Heart left ventricle (tissue), 16 donors: ENCODE results near the gene NTRK3. TPM values are rescaled to one million over a fixed set of nuclear protein-coding genes. Genes with fewer than 3 reads are reported as not detected.
A peak's percentile ranks its signal among the peaks of the same experiment; 100 is the strongest.

Experiments
- ATAC-seq, 4 donors: fragments of 200-7000 bp; cut with Tn5 transposase; one replicate each; pipeline ENCODE4 v1.9.1; 2020 to 2022; ENCODE audit warnings: moderate library complexity in 4 of 4, mild to moderate bottlenecking in 3 of 4, moderate number of reproducible peaks in 1 of 4
- DNase-seq, 5 donors: peaks; one replicate each; pipeline ENCODE4 v3.0.0-alpha.2; 2020
- H3K27ac ChIP-seq, 12 donors: fragments of 200-600 bp; sonication (generic) in 4 of 12; one replicate each; pipeline versions ENCODE4 v1.5.0 to v1.8.0; 2016 to 2022; ENCODE audit warnings: mild to moderate bottlenecking in 2 of 12
- H3K27me3 ChIP-seq, 9 donors: fragments of 200-600 bp; sonication (generic) in 2 of 9; one replicate each; pipeline versions ENCODE4 v1.5.1 to v1.8.0; 2016 to 2022; ENCODE audit warnings: mild to moderate bottlenecking in 3 of 9
- H3K36me3 ChIP-seq, 9 donors: fragments of 200-600 bp; sonication (generic) in 2 of 9; one replicate each; pipeline versions ENCODE4 v1.5.0 to v1.8.0; 2018 to 2022; ENCODE audit warnings: mild to moderate bottlenecking in 2 of 9
- H3K4me1 ChIP-seq, 12 donors: fragments of 200-600 bp; sonication (generic) in 4 of 12; one replicate each; pipeline versions ENCODE4 v1.5.0 to v1.8.0; 2016 to 2022; ENCODE audit warnings: mild to moderate bottlenecking in 3 of 12
- H3K4me3 ChIP-seq, 12 donors: fragments of 200-600 bp; sonication (generic) in 4 of 12; one replicate each; pipeline versions ENCODE4 v1.5.0 to v1.8.0; 2017 to 2022; ENCODE audit warnings: mild to moderate bottlenecking in 9 of 12, moderate library complexity in 4 of 12
- H3K9me3 ChIP-seq, 12 donors: fragments of 200-600 bp; sonication (generic) in 4 of 12; one replicate each; pipeline versions ENCODE4 v1.5.0 to v1.8.0; 2016 to 2022; ENCODE audit warnings: mild to moderate bottlenecking in 1 of 12
- POLR2A ChIP-seq, 2 donors: fragments of 450-650 bp; IDR thresholded peaks; one replicate each; pipeline ENCODE4 v1.6.1; 2017; ENCODE audit warnings: antibody characterized with exemption in 2 of 2, mild to moderate bottlenecking in 2 of 2, moderate library complexity in 2 of 2
- WGBS, 4 donors: extraction: QIAGEN DNeasy Blood & Tissue Kit in 2 of 4; methylation state at CpG; one replicate each; pipeline versions ENCODE4 v1.1.5 to v1.1.7; 2013 to 2018; 5-methylcytosine and 5-hydroxymethylcytosine counted together
- intact Hi-C, 10 donors: fragments of 100-400 bp; cut with DNase I; formaldehyde crosslinking; loops; one replicate each; pipeline versions ENCODE4 v1.11.1 to v1.14.2; 2022
- polyA plus RNA-seq, 2 donors: library from polyadenylated mRNA; stranded (reverse); fragments of 200-250 nt; gene quantifications; one replicate each; pipeline ENCODE4 v1.2.3, GENCODE V29; 2013
- total RNA-seq, 9 donors: library from RNA; depleted of rRNA in 2 of 9; stranded (reverse); fragments of >200 nt in 2 of 9; fragmentation: NEBNext Ultra II Directional in 3 of 9; extraction: Animal tissue kit (Norgen Biotek cat#: 25700) in 3 of 9; gene quantifications; one replicate each; pipeline versions ENCODE4 v1.1.0 to v1.2.4, GENCODE V29; 2016 to 2023
- TF ChIP-seq, protein P1 (sequence below), 12 donors: fragments of 200-600 bp; sonication (generic) in 4 of 12; IDR thresholded peaks; one replicate each; pipeline versions ENCODE4 v1.5.0 to v1.8.0; 2018 to 2022; ENCODE audit warnings: antibody characterized with exemption in 12 of 12, mild to moderate bottlenecking in 5 of 12
- donor health status: ischemic (EF 13 %, LVEDD 7.1; RV severe dilation, severe dysfunction).
- donor health status: healthy with polysubstance abuse.
- donor health status: DM: no; HTN: yes; CAD: no.
- donor health status: DM: no; HTN: no; CAD: no.
- donor health status: ischemic (EF 25% LVEDD 6.9; RV normal size, moderate dysfunction).
- donor health status: ischemic (EF 25% LVEDD 5.7; RV mildly dilated, moderate dysfunction).
- donor health status: healthy.
- donor health status: DM: yes; HTN: yes; CAD: no.
- donor health status: ischemic (EF 35%, LVEDD 5.7; RV mildly dilated, moderate dysfunction).
- donor health status: nonischemic (EF 11% LVEDD 7.7; RV severe dilation, severe dysfunction).
- donor health status: DM: yes; HTN: yes; CAD: no.
- donor health status: PGD.
- donor health status: ischemic (EF 29% LVEDD 5.4; RV normal size, mild dysfunction).
- donor health status: nonischemic (EF 23%, LVEDD 6.1; RV moderate dilation, normal function).

NTRK3 gene
- total and polyA plus RNA-seq, 11 donors = 0.53 to 6.8 (median 2.0) TPM

DNA sequence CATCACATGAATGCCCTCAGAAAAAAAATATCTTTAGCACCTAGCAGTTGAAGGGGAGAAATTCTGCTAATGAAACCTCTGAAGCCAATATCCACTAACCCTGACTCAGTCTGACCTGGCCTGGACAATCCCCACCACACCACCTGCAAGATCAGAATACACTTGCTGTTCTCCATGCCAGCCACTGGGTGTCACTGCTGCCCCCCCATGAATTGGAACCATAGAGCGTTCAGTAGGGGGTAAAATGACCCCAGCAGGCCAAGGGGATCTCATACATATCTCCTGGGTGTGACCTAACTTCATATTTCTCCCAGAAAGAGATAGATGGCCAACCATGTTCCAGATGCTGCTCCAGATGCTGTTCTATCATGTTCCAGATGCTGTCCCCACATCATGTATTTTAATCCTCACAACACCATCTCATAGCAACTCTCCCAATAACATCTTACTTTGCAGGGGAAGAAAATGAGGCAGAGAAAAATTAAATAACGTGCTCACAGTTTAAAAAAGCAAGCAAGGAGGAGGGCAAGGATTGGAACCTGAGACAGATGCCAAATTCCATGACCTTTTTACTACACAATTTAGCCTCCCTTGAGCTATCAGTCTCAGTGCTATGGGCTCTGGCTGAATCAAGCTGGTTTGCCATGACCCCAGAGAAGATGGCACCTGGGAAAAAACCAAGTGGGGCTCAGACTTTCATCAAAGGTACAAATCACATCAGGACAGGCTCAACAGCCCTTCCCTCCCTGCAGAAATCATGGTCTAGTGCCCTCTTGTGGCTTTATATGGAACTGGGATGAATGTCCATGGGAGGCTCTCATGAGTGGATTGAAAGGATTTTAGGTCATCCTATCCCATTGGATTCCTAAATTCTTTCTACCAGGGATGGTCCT is 12.4 kb downstream of the NTRK3 start:
- Histone ChIP-seq H3K27ac (no peak overlapping the region), H3K4me3 (no peak overlapping the region), H3K4me1 (peaks cover 0 to 21% (median 4%) of the 10 kb centered on the region in 12 donors), H3K36me3 (no peaks in the 10 kb centered on the region), H3K27me3 (no peaks in the 10 kb centered on the region), H3K9me3 (no peaks in the 10 kb centered on the region)
- WGBS, 4 donors = 35 to 49% (median 38%) methylated on average over 2 of the region's 2 CpGs
- TF ChIP-seq, protein P1, sequence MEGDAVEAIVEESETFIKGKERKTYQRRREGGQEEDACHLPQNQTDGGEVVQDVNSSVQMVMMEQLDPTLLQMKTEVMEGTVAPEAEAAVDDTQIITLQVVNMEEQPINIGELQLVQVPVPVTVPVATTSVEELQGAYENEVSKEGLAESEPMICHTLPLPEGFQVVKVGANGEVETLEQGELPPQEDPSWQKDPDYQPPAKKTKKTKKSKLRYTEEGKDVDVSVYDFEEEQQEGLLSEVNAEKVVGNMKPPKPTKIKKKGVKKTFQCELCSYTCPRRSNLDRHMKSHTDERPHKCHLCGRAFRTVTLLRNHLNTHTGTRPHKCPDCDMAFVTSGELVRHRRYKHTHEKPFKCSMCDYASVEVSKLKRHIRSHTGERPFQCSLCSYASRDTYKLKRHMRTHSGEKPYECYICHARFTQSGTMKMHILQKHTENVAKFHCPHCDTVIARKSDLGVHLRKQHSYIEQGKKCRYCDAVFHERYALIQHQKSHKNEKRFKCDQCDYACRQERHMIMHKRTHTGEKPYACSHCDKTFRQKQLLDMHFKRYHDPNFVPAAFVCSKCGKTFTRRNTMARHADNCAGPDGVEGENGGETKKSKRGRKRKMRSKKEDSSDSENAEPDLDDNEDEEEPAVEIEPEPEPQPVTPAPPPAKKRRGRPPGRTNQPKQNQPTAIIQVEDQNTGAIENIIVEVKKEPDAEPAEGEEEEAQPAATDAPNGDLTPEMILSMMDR (IDR thresholded peaks at IDR 0.05) = peak; percentile 6 to 61 (median 42)
- no peak for TF ChIP-seq POLR2A (IDR thresholded peaks at IDR 0.05)
- ATAC-seq (no peak), DNase-seq (no peak)
- intact Hi-C loops = loop anchor here in 8 of 10 donors (2.0 to 10.0 kb wide), 7 partner anchors 211 to 1619 kb away; no protein-coding TSS in a partner anchor

DNA sequence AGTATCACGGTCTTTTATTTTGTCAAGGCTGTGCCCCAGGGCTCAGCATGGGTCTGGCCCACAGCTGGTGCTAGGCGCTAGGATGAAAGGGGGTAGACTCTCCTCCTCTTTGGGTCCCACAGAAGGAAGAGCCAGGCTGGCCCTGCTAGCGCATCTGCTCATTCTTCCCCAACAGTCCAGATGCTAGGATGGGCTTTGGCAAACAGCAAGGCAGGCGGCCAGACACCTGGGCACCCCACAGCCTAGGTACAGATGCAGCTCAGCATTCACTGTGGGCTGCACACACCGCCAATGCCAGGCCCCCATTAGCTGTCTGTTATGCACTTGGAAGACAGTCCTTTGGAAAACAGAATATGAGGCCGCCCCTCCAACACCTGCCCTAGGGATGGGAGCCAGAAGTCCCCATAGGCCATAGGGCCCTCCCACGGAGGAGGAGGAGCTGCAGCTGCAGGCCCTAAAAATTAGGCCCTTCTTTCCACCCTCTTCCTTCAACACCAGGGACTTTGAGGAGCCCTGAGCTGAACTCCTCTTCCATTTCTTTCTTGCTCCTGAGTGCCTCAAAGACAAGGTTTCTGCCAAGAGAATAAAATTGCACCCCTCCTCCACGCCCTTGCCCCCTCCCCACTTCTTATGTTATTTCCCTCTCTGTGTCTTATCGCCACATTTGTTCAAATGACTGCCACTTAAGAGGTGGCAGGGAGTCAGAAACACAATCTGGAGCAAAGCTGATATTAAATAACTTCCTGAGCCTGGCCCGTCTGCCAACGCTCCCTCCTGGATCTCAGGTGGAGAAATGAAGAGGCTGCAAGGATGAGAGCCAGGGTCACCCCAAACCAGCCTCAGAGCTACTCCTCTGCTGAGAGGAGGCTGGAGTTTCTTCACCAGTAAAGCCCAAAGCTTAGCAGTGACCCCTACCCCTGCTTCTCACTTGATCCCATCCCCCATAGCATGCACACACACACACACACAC is 13.7 kb downstream of the NTRK3 start:
- intact Hi-C loops = loop anchor here in 7 of 10 donors (5.0 to 10.0 kb wide), 6 partner anchors 212 to 1618 kb away; no protein-coding TSS in a partner anchor
- no peak for ATAC-seq
- Histone ChIP-seq H3K4me1 (peaks cover 0 to 15% (median 4%) of the 10 kb centered on the region in 12 donors), H3K27ac (no peak overlapping the region), H3K9me3 (peaks cover 0 to 2% (median 0%) of the 10 kb centered on the region in 12 donors), H3K4me3 (no peak overlapping the region), H3K27me3 (no peaks in the 10 kb centered on the region), H3K36me3 (no peaks in the 10 kb centered on the region)
- 69 to 74% (median 71%) methylated on average over 10 to 11 of the region's 11 CpGs for WGBS, 4 donors
- DNase-seq = no peak
- no peak for TF ChIP-seq POLR2A (IDR thresholded peaks at IDR 0.05)
- TF ChIP-seq, protein P1 (IDR thresholded peaks at IDR 0.05) = no peak

DNA sequence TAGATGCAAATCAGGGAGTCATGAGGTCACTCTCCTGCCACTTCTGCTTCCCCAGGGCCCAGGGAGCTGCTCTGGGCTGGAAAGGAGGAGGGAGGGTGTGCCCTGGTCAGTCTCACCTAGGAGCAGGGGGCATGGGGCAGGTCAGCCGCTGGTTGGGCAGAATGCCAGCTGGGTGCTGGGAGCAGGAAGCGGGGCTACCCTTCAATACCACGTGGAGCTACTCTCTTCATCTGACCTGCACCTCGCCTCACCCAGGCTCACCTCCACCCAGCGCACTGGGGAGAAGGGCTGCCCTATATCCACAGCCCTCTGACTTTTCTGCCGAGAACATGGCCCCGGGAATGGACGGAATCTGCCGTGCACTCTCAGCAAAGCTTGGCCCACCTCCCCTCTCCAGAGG is 15.1 kb downstream of the NTRK3 start:
- Histone ChIP-seq H3K4me3 (no peak overlapping the region), H3K36me3 (no peaks in the 10 kb centered on the region), H3K27ac (no peak overlapping the region), H3K9me3 (peaks cover 0 to 5% (median 0%) of the 10 kb centered on the region in 12 donors), H3K27me3 (no peaks in the 10 kb centered on the region), H3K4me1 (peaks cover 0 to 4% (median 0%) of the 10 kb centered on the region in 12 donors)
- DNase-seq (no peak), ATAC-seq (peak in 1 of 4 donors; percentile 25)
- no peak for TF ChIP-seq POLR2A (IDR thresholded peaks at IDR 0.05)
- TF ChIP-seq, protein P1 (IDR thresholded peaks at IDR 0.05) = no peak
- WGBS, 4 donors = 74 to 85% (median 79%) methylated on average over 7 to 9 of the region's 9 CpGs
- intact Hi-C loops = loop anchor here in 7 of 10 donors (5.0 to 10.0 kb wide), 6 partner anchors 213 to 1617 kb away; no protein-coding TSS in a partner anchor
